EH (cell line): ENCODE results near the gene C6orf136.

ENCODE experiments used
- DNase-seq: peaks from one replicate; pipeline ENCODE4 v3.0.0-alpha.2; 2015; ENCODE audit warnings: low read depth

The C6orf136 gene

GRCh38 chr6:30646450-30647241 lies at the start of gene C6orf136:
TSS of gene C6orf136 (plus strand) at chr6:30647133. CDS start at chr6:30647232, 99 bp downstream.
- peak; percentile 94 for DNase-seq

GRCh38 chr6:30597315-30598144 lies 49.4 kb upstream of the C6orf136 start:
- DNase-seq, result peak; percentile 81

GRCh38 chr6:30598912-30599624 lies 47.9 kb upstream of the C6orf136 start:
- DNase-seq, result no peak

GRCh38 chr6:30599625-30600324 lies 47.2 kb upstream of the C6orf136 start:
- DNase-seq, result no peak

GRCh38 chr6:30600451-30600961 lies 46.4 kb upstream of the C6orf136 start:
- peak; percentile 7 for DNase-seq

- DNase-seq, result no peak
Observed at GRCh38 chr6:30601436-30601814, 45.5 kb upstream of the C6orf136 start.

GRCh38 chr6:30601815-30602641 lies 44.9 kb upstream of the C6orf136 start:
- no peak for DNase-seq

GRCh38 chr6:30603961-30604360 lies 43.0 kb upstream of the C6orf136 start:
- no peak for DNase-seq

- no peak for DNase-seq
Observed at GRCh38 chr6:30610065-30610464, 36.9 kb upstream of the C6orf136 start.

GRCh38 chr6:30611150-30611855 lies 35.6 kb upstream of the C6orf136 start:
- no peak for DNase-seq

GRCh38 chr6:30611856-30612194 lies 35.1 kb upstream of the C6orf136 start:
- DNase-seq, result no peak

- peak; percentile 58 for DNase-seq
Observed at GRCh38 chr6:30612213-30612612, 34.7 kb upstream of the C6orf136 start.

GRCh38 chr6:30612687-30613248 lies 34.2 kb upstream of the C6orf136 start:
- peak; percentile 77 for DNase-seq

- DNase-seq, result peak; percentile 27
Observed at GRCh38 chr6:30613251-30614043, 33.5 kb upstream of the C6orf136 start.

GRCh38 chr6:30614044-30614842 lies 32.7 kb upstream of the C6orf136 start:
- DNase-seq, result peak; percentile 19

- DNase-seq, result peak; percentile 99
Observed at GRCh38 chr6:30614843-30615218, 32.1 kb upstream of the C6orf136 start.

GRCh38 chr6:30615219-30615957 lies 31.5 kb upstream of the C6orf136 start:
- peak; percentile 92 for DNase-seq
